NCI-H187 treated with DMSO at 0.1 percent for 48 hours (cell line): Measurements from ENCODE around the gene C2CD3.

Experiments
- DNase-seq: peaks from one replicate; lab custom pipeline; 2025; lab: John Stamatoyannopoulos, UW

The C2CD3 gene

DNA sequence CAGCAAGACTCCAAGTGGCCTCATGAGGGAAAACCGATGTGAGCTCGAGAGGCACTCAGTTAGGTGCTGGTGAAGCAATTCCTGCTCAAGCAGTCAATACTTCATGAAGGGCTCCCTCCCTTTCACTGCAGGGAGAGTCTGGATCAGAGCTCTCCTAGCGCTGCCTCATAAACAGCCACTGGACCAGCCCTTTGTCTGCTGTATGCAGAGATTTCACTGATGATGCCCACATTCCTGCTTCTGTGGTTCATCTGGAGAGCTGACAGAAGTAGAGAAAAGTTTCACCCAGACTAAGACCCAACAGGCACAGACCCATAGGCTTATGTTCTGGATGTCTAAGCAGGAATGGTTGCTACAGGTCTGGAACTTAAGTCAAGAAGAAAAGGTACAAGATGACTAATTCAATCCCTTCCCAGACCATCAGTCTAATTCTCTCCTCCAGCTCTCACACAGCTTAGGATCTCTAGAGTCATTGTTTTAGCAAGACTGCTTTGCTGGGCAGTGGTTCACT is 192.2 kb downstream of the C2CD3 start:
- no peak for DNase-seq

DNA sequence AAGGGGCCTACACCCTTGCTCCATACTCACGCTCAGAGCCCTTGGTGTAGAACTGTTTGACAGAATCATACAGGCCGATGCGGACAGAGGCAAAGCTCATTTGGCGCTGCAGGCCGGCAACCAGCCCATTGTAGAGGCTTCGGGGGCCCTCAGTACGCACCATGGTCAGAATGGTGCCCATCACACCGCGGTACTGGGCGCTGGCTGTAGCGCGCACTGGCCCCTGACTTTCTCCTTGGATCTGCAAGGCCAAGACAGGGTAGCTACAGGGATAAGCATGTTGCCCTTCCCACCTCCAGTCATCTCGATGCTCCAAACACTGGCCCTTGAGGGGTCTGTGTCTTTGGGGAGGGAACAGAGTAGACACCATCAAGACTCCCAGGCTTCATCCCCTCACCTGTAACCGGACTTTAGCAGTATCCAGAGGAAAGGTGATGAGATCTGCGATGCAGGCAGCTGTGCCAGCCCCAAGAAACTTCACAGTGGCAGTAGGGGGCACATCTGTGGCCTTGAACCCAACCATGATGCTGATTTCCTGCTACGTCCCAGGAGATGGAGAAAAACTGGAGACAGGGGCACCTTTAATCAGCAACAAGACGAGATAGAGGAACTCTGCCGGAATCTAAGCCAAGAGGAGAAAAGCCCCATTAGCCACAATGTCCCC is 192.8 kb downstream of the C2CD3 start:
- no peak for DNase-seq

DNA sequence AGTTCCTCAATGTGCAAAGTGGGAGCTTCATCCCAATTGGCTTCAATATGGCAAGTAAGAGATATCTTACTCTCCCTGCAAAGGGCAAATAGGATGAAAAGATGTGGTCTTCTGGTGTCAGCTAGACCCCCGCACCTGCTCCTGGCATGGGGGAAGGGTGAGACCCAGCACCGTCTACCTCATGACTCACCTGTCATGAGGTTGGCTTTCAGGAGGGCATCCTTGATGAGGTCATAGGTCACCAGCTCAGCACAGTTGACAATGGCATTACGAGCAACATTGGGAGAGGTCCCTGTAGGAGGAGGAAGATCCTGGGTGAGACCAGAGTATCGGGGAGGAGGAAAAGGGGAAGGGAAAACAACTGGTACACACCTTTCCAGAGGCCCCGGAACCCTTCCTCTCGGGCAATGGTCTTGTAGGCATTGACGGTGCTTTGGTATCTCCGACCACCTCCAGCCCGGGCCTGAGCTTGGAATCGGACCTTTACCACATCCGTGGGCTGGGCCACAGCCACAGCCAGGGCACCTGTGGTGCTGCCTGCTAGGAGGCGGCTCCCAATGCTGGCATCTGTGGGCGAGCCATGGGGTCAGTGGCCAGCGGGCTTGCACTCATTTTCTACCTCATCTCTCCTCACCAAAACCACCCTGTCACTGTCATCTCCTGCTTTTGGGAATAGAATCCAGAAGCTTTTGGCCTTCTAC is 194.2 kb downstream of the C2CD3 start:
- no peak for DNase-seq

DNA sequence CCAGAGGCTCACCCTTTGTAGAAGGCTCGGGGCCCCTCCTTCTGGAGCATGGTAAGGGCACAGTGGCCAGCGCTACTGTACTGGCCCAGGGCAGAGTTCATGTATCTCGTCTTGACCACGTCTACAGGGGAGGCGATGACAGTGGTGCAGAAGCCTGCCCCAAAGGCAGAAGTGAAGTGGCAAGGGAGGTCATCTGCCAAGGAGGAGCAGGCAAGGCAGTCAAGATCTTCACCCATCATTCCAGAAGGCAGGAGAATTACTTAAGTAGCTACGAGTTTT is 195.4 kb downstream of the C2CD3 start:
- no peak for DNase-seq

DNA sequence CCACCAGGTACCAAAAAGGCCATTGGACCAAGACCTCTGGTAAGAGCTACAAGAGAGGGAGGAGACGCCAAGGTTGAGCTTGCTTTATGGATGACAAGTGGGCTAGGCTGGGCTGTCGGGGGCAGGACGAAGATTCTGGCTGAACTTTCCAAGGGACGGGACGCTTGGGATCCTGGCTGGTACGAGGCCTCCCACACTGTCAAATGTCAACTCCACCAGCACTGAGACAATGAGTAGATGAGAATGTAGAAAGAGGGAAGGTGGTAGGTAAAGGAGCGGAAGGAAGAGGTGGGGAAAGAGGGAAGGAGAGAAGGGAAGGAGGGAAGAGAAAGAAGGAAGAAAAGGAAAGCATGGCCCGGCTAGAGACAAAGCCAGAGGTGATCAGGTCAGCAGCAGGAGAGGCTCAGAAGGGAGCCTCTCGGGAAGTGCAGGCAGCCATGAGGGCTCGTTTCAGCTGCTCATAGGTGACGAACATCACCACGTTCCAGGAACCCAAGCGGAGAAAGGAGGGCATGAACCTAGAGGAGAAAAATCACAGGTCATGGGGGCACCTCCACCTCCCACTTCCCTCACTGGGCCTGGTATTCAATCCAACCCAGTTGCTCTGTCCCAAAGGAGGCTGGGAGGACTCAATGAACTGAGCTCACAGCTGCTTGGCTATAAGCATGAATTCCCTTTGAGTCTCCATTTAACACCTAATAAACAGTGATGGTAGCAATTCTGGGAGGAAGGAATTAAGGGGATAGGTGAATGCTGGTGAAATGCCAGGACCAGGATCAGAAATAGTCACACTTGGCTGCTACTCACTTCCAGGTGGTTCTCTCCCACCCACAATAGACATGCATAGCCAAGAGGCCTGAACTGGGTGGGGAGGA is 196.0 kb downstream of the C2CD3 start:
- no peak for DNase-seq

DNA sequence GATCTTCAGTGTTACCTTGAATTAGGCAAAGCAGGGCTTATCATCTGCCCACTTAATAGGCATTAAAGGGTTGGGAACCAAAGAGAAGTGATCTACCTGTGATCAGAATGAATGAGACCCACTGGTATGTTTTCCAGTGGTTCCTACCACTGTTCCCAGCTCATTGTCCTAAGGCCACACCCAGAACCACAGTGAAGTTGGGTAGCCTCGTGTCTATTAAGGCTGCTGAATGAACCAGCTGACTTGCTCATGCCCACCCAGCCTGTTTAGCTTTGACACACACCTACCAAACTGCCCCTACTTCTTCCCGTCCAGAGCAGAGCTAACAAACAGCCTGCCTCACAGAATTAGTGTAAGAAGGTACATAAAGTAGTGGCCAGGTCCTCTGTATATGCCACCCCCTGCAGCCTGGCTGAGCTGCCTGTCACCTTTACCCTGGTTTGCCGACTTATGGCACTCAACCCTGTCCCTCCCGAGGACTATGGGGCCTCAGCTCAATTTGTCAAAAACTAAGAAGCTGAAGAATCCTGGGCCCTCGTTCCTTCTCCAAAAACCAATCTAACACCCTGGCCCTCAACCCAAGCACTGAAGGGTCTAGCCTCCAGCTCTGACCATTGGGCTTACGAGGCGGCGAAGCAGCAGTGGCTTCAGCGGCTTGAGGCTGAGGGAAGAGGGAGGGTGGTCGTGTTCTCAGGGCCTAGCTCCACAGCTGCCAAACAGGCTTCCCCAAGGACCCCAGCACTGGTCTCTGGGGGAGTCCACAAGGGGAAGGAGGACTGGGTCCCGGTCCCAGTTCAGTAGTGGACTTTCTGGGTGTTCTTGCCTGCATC is 198.0 kb downstream of the C2CD3 start:
- no peak for DNase-seq

DNA sequence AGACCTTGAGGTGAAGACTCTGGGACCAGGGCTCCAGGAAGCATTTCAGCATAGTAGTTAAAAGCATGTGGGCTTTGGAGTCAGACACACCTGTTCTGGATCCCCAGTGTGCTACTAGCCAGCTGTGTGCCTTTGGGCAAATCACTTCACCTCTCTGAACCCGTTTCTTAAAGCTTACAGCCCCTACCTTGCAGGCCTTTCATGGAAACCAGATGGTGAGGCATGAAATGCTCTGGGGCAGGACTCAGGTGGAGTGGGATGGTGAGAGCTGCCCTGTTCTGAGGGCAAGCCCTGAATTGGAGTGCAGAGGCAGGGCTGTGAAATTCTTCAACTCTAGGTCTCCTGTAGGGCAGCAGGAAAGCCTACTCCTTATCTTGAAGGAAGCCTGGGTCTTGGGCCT is 198.6 kb downstream of the C2CD3 start:
- DNase-seq, result no peak

DNA sequence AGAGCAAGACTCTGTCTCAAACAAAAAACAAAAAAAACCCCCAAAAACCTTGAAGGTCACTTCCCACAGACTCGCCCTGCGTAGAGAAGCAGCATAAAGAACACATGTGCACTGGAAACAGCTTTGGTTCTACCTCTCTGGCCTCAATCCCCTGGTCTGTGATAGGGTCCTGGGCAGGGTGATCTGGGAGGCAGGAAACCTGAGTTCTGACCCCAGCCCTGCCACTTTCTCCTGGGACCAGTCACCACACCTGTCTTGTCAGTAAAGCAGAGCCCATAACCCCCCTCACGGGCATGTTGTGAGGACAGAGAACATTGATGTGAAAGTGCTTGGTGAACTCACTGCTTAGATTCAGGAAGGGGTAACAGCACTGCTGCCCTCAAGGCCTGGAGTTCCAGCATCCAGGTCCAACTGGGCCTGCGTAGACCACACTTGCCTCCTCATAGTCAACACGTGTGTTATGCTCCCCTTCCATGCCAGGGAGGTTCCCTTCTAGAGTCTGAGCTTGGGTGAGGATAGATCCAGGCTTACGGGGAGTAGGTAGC is 199.6 kb downstream of the C2CD3 start:
- DNase-seq, result no peak

DNA sequence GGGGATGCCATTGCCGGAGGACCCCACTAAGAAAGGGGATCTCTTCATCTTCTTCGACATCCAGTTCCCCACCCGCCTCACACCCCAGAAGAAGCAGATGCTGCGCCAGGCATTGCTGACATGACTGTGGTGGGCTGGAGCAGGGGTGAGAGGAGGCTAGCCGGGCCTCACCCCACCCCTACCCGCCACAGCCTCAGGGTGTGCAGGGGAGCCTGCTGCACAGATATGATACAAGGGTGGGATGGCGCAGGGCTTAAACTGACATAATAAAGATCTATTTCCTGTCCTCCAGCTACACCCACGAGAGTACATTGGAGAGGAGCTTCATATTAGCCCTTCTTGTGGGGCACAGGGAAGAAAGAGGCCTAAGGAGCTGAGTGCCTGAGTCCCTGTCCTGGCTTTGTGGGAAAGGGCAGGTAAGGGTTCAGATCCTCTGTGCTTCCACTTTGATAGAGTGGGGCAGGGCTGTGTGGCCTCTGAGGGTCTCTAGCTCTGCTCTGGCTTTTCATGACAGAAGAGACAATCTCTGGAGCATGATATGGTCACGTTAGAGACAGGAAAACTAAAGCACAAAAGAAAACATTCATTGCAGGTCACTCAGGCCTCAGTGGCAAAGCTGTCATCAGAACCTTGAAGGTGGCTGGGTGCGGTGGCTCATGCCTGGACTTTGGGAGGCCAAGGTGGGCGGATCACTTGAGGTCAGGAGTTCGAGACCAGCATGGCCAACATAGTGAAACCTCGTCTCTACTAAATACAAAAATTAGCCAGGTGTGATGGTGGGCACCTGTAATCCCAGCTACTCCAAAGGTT is 200.6 kb downstream of the C2CD3 start:
- DNase-seq, result no peak

DNA sequence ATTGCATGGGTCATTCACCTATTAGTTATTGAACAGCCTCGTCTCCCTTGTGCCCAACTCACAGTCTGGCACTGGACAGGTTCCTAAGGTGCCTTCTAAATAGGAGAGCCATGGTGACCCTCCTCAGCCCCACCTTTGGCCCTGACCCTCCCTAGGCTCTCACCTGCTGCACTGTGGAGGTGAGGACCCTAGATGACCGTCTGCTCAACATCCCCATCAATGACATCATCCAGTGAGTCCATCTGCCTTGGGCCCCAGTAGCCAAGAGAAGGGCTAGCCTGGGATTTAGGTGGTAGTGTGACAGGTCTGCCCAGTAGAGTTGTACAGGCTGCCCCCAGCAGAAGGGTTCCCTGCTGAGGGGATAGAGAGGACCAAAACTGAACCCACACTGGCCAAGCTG is 201.7 kb downstream of the C2CD3 start:
- no peak for DNase-seq

DNA sequence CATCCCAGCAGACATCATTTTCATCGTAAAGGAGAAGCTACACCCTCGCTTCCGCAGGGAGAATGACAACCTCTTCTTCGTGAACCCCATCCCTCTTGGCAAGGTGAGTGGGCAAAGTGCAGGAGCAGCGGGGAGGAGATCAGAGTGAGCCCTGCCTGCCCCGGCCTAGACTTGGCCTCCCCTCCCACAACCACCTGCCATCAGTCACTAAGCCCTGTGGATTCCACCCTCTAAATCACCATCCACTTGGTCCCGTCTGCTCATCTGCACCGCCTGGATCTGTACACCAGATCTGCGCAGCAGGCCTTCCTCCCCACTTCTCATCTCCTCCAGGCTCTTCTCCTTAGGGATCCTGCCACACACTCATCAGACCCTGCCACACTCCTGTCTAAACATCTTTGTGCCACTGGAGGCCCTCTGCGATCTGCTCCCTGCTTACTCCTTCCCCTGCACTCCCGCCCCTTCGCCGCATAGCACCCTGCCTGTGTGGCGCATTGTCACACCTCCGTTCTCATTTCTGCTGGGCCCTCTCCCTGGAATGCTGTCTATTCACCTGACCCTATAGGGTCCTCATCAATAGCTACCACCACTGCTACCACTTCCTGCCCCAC is 202.3 kb downstream of the C2CD3 start:
- no peak for DNase-seq

DNA sequence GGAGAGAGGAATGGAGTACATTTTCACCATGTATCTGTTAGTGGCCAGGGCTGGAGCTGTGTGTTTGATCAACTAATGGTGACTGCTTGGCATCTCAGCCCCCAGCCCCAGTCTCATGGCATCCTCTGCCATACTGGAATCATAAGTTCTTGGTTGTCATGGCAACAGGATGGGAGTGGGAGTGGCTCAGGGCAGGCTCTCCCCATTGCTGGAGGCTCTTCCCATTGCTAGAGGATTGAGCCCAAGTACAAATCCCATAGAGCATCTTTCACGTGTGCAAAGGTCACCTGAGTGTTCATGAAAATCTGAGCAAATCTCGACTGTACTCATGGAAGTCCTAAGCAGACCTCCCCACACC is 205.1 kb downstream of the C2CD3 start:
- no peak for DNase-seq

DNA sequence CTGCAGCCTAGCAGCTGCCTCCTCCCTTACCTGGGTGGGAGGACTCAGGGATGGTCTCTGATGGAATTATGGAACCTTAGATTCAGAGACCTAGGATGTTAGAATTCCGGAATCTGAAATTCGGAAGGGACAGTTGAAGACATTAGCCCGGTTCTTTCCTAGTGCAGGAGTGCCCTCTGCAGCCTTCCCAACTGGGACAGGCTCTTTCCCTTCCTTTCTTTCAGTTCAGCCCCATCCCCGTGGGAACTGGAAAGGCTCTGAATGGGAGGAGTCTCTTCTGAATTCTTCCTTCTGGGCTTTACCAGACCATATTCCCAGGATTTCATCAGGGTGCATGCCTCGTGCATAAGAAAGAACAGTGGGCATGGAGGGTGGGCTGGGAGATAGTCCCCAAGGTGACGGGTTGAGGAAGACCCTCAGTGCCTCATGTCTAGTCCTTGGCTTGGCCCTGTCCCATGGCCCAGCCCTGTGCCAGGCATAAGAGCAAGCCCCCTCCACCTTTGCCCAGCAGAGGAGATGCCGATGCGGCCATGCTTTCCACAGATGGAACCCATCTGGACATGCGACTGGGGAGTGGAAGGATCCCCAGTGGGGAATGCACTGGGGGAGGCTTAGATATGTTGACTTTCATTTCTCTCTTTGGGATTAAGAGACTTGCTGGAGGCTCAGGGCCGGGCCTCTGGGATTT is 205.6 kb downstream of the C2CD3 start:
- no peak for DNase-seq

DNA sequence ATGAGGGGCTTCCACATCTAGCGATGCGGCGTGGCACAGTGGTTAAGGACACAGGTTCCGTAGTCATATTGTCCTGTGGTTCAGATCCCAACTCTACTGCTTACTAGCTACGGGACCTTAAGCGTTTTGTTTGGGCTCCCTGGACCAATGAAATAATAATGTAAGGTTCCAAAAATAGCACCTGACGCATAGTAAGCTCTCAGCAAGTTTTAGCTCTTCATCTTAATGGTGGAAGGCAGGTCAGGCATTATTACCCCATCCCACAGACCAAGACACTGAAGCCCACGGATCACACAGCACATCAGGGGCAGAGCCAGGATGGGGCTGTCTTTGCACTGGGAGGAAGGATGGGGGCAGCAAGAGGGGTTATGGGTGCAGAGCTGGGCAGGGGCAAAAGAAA is 206.9 kb downstream of the C2CD3 start:
- no peak for DNase-seq
